DND-41 (cell line): Measurements from ENCODE around the gene C22orf15.
A peak's percentile ranks its signal among the peaks of the same experiment; 100 is the strongest.

Experiments used
- ATAC-seq: fragments of 200-7000 bp; cut with Tn5 transposase; 3 replicates; pipeline ENCODE4 v1.9.1; 2021; ENCODE audit warnings: low read depth; ENCODE audit not compliant: insufficient read depth
- DNase-seq: peaks from one replicate; pipeline ENCODE4 v3.0.0-alpha.2; 2020
- H2AFZ ChIP-seq: 2 replicates; pipeline ENCODE4 v1.6.0; 2012; ENCODE audit warnings: low read depth, low read length
- H3K27ac ChIP-seq: 2 replicates; pipeline ENCODE4 v1.5.1; 2012; ENCODE audit warnings: low read length, inconsistent platforms
- H3K27me3 ChIP-seq: fragments of 200-600 bp; sonication (generic); 2 replicates; pipeline ENCODE4 v1.6.0; 2012; ENCODE audit warnings: low read length, mild to moderate bottlenecking, inconsistent platforms; ENCODE audit not compliant: insufficient read depth, poor library complexity
- H3K36me3 ChIP-seq: 2 replicates; pipeline ENCODE4 v1.5.1; 2012; ENCODE audit warnings: low read length, inconsistent platforms; ENCODE audit not compliant: insufficient read depth
- H3K4me1 ChIP-seq: 2 replicates; pipeline ENCODE4 v1.5.1; 2012; ENCODE audit warnings: mild to moderate bottlenecking, low read length; ENCODE audit not compliant: insufficient read depth
- H3K4me2 ChIP-seq: 2 replicates; pipeline ENCODE4 v1.6.0; 2012; ENCODE audit warnings: mild to moderate bottlenecking, moderate library complexity, low read length, inconsistent platforms; ENCODE audit not compliant: insufficient read depth
- H3K4me3 ChIP-seq, 2 experiments: fragments of 200-600 bp in 1 of 2; shearing (Covaris generic) in 1 of 2; 2 replicates each; pipeline ENCODE4 v1.5.1; 2012 to 2016; ENCODE audit warnings: inconsistent platforms in 2 of 2, low read length in 2 of 2, mild to moderate bottlenecking in 2 of 2, low read depth in 1 of 2, moderate library complexity in 1 of 2
- H3K79me2 ChIP-seq: 2 replicates; pipeline ENCODE4 v1.6.0; 2012; ENCODE audit warnings: low read length, inconsistent platforms; ENCODE audit not compliant: insufficient read depth
- H3K9ac ChIP-seq: 2 replicates; pipeline ENCODE4 v1.6.0; 2012; ENCODE audit warnings: low read depth, mild to moderate bottlenecking, inconsistent platforms, low read length, moderate library complexity
- H3K9me3 ChIP-seq: 2 replicates; pipeline ENCODE4 v1.5.1; 2012; ENCODE audit warnings: low read length, moderate library complexity, mild to moderate bottlenecking, inconsistent platforms; ENCODE audit not compliant: insufficient read depth, severe bottlenecking
- H4K20me1 ChIP-seq: 2 replicates; pipeline ENCODE4 v1.6.0; 2012; ENCODE audit warnings: low read length; ENCODE audit not compliant: insufficient read depth
- CTCF ChIP-seq: IDR thresholded peaks from 2 replicates; pipeline ENCODE4 v1.5.1; 2012; ENCODE audit warnings: borderline replicate concordance, low read length, moderate library complexity, mild to moderate bottlenecking; ENCODE audit not compliant: poor library complexity, severe bottlenecking; ENCODE audit errors: extremely low read depth
- EZH2 ChIP-seq: IDR thresholded peaks from 3 replicates; pipeline ENCODE4 v1.6.1; 2012; ENCODE audit warnings: borderline replicate concordance, low read depth, mild to moderate bottlenecking, moderate library complexity, low read length, inconsistent platforms; ENCODE audit not compliant: severe bottlenecking

C22orf15 gene

GRCh38 chr22:23786261-23786710, 23.5 kb downstream of the C22orf15 start:
- H3K27ac ChIP-seq, result peak overlapping the region; percentile 95
- peaks cover 42% of the 10 kb centered on the region for H3K4me1 ChIP-seq
- H3K27me3 ChIP-seq, result no peaks in the 10 kb centered on the region
- H2AFZ ChIP-seq, result peak overlapping the region; percentile 93
- peak; percentile 80 for DNase-seq
- peaks cover 43% of the 10 kb centered on the region for H3K79me2 ChIP-seq
- peaks cover 35% of the 10 kb centered on the region for H4K20me1 ChIP-seq
- no peaks in the 10 kb centered on the region for H3K9me3 ChIP-seq
- TF ChIP-seq EZH2 (no peak), CTCF (no peak)
- H3K4me3 ChIP-seq, result peak overlapping the region; percentile 44 to 85; a peak in 3 of 4 replicates
- H3K9ac ChIP-seq, result peak overlapping the region; percentile 99
- peaks cover 24% of the 10 kb centered on the region for H3K36me3 ChIP-seq
- peak; percentile 77 for ATAC-seq
- peak overlapping the region; percentile 76 for H3K4me2 ChIP-seq

- H3K4me1 ChIP-seq, result peaks cover 42% of the 10 kb centered on the region
- no peak for TF ChIP-seq EZH2
- TF ChIP-seq CTCF, result no peak
- peaks cover 42% of the 10 kb centered on the region for H4K20me1 ChIP-seq
- H3K36me3 ChIP-seq, result peaks cover 31% of the 10 kb centered on the region
- H3K4me3 ChIP-seq, result peak within 1 kb of the TSS; percentile 44 to 85; a peak in 3 of 4 replicates
- no peaks in the 10 kb centered on the region for H3K9me3 ChIP-seq
- peaks cover 50% of the 10 kb centered on the region for H3K79me2 ChIP-seq
- ATAC-seq (peak; percentile 64), DNase-seq (peak; percentile 88)
- H3K4me2 ChIP-seq, result peak within 1 kb of the TSS; percentile 76
- peak within 1 kb of the TSS; percentile 95 for H3K27ac ChIP-seq
- peak within 1 kb of the TSS; percentile 93 for H2AFZ ChIP-seq
- peak within 1 kb of the TSS; percentile 99 for H3K9ac ChIP-seq
- H3K27me3 ChIP-seq, result no peaks in the 10 kb centered on the region
Observed at GRCh38 chr22:23786752-23787599, 24.2 kb downstream of the C22orf15 start, which contains the start of gene SMARCB1. TSS of gene SMARCB1 (plus strand) at chr22:23786966. CDS start at chr22:23787170, 204 bp downstream.

- H3K4me1 ChIP-seq, result peaks cover 42% of the 10 kb centered on the region
- H3K4me3 ChIP-seq, result peak overlapping the region; percentile 44 to 85; a peak in 3 of 4 replicates
- H3K36me3 ChIP-seq, result peaks cover 37% of the 10 kb centered on the region
- H2AFZ ChIP-seq, result peak overlapping the region; percentile 68
- no peaks in the 10 kb centered on the region for H3K9me3 ChIP-seq
- ATAC-seq, result no peak
- peaks cover 48% of the 10 kb centered on the region for H4K20me1 ChIP-seq
- peaks cover 55% of the 10 kb centered on the region for H3K79me2 ChIP-seq
- peak overlapping the region; percentile 99 for H3K9ac ChIP-seq
- peak overlapping the region; percentile 61 for H3K27ac ChIP-seq
- H3K27me3 ChIP-seq, result no peaks in the 10 kb centered on the region
- peak overlapping the region; percentile 76 for H3K4me2 ChIP-seq
- TF ChIP-seq EZH2, result no peak
- no peak for TF ChIP-seq CTCF
- no peak for DNase-seq
Observed at GRCh38 chr22:23787600-23787896, 24.8 kb downstream of the C22orf15 start.
